SK-N-SH treated with all-trans-retinoic acid at 6 μM for 48 hours (cell line): ENCODE measurements around the gene OR2Z1.

Experiments used
- ATAC-seq: fragments of 200-7000 bp; cut with Tn5 transposase; 3 replicates; pipeline ENCODE4 v1.9.1; 2020; ENCODE audit warnings: mild to moderate bottlenecking, moderate library complexity
- ARNTL ChIP-seq: fragments of 450-650 bp; formaldehyde crosslinking; IDR thresholded peaks from 2 replicates; pipeline ENCODE4 v1.5.0; 2020; ENCODE audit warnings: low read depth, mild to moderate bottlenecking, moderate library complexity, borderline replicate concordance
- BACH2 ChIP-seq: fragments of 250-450 bp; sonication (Bioruptor Pico); IDR thresholded peaks from 2 replicates; pipeline ENCODE4 v1.9.0; 2021; ENCODE audit warnings: mild to moderate bottlenecking, borderline replicate concordance
- CSDC2 ChIP-seq: fragments of 250-450 bp; sonication (Bioruptor Pico); IDR thresholded peaks from 2 replicates; pipeline ENCODE4 v1.5.0; 2020; ENCODE audit warnings: mild to moderate bottlenecking, moderate library complexity
- ESRRG ChIP-seq: fragments of 250-450 bp; sonication (Bioruptor Pico); IDR thresholded peaks from 2 replicates; pipeline ENCODE4 v1.6.1; 2021; ENCODE audit warnings: mild to moderate bottlenecking
- GLIS3 ChIP-seq: fragments of 250-450 bp; sonication (Bioruptor Pico); IDR thresholded peaks from 2 replicates; pipeline ENCODE4 v1.5.0; 2020; ENCODE audit warnings: mild to moderate bottlenecking, moderate library complexity
- ISL1 ChIP-seq: fragments of 250-450 bp; sonication (Bioruptor Pico); IDR thresholded peaks from 2 replicates; pipeline ENCODE4 v2.1.2; 2022; ENCODE audit warnings: mild to moderate bottlenecking, moderate library complexity
- OSR1 ChIP-seq: fragments of 250-450 bp; sonication (Bioruptor Pico); IDR thresholded peaks from 2 replicates; pipeline ENCODE4 v1.8.0; 2022; ENCODE audit warnings: moderate library complexity, mild to moderate bottlenecking, inconsistent platforms
- PPARA ChIP-seq: fragments of 250-450 bp; sonication (Bioruptor Pico); IDR thresholded peaks from 2 replicates; pipeline ENCODE4 v1.5.0; 2020; ENCODE audit warnings: mild to moderate bottlenecking, borderline replicate concordance
- RARB ChIP-seq: fragments of 250-450 bp; sonication (Bioruptor Pico); IDR thresholded peaks from 2 replicates; pipeline ENCODE4 v1.8.0; 2021; ENCODE audit warnings: mild to moderate bottlenecking, moderate library complexity
- SNAI2 ChIP-seq: fragments of 250-450 bp; sonication (Bioruptor Pico); IDR thresholded peaks from 2 replicates; pipeline ENCODE4 v1.5.0; 2020; ENCODE audit warnings: mild to moderate bottlenecking, moderate library complexity
- TCF4 ChIP-seq: fragments of 250-450 bp; sonication (Bioruptor Pico); IDR thresholded peaks from 2 replicates; pipeline ENCODE4 v1.8.0; 2021; ENCODE audit warnings: mild to moderate bottlenecking, moderate library complexity, borderline replicate concordance
- TOX ChIP-seq: fragments of 250-450 bp; sonication (Bioruptor Pico); IDR thresholded peaks from 2 replicates; pipeline ENCODE4 v1.8.0; 2021; ENCODE audit warnings: mild to moderate bottlenecking, moderate library complexity, borderline replicate concordance
- ZC3H10 ChIP-seq: fragments of 250-450 bp; sonication (Bioruptor Pico); IDR thresholded peaks from 2 replicates; pipeline ENCODE4 v1.5.1; 2021; ENCODE audit warnings: mild to moderate bottlenecking, moderate library complexity
- ZFP3 ChIP-seq: fragments of 250-450 bp; sonication (Bioruptor Pico); IDR thresholded peaks from 2 replicates; pipeline ENCODE4 v1.5.0; 2020; ENCODE audit warnings: mild to moderate bottlenecking, moderate library complexity
- ZNF565 ChIP-seq: fragments of 450-650 bp; formaldehyde crosslinking; conservative IDR thresholded peaks from 2 replicates; pipeline ENCODE4 v1.5.0; 2020; ENCODE audit warnings: low read depth, mild to moderate bottlenecking, moderate library complexity
- ZNF70 ChIP-seq: fragments of 450-650 bp; formaldehyde crosslinking; IDR thresholded peaks from 2 replicates; pipeline ENCODE4 v1.5.0; 2020; ENCODE audit warnings: mild to moderate bottlenecking, moderate library complexity
- ZNF8 ChIP-seq: fragments of 450-650 bp; formaldehyde crosslinking; IDR thresholded peaks from 2 replicates; pipeline ENCODE4 v1.5.0; 2020; ENCODE audit warnings: mild to moderate bottlenecking, moderate library complexity
- TF ChIP-seq, protein P1 (sequence below): fragments of 250-450 bp; sonication (Bioruptor Pico); IDR thresholded peaks from 2 replicates; pipeline ENCODE4 v1.5.0; 2020; ENCODE audit warnings: mild to moderate bottlenecking, moderate library complexity
- TF ChIP-seq, protein P2 (sequence below): fragments of 250-450 bp; sonication (Bioruptor Pico); IDR thresholded peaks from 2 replicates; pipeline ENCODE4 v1.5.1; 2020; ENCODE audit warnings: low read depth, mild to moderate bottlenecking, moderate library complexity
- TF ChIP-seq, protein P3 (sequence below): fragments of 250-450 bp; sonication (Bioruptor Pico); IDR thresholded peaks from 2 replicates; pipeline ENCODE4 v1.8.0; 2021; ENCODE audit warnings: low read depth, mild to moderate bottlenecking, moderate library complexity, borderline replicate concordance
- TF ChIP-seq, protein P4 (sequence below): fragments of 250-450 bp; sonication (Bioruptor Pico); IDR thresholded peaks from 2 replicates; pipeline ENCODE4 v1.5.1; 2021; ENCODE audit warnings: mild to moderate bottlenecking, moderate library complexity

OR2Z1 gene

DNA sequence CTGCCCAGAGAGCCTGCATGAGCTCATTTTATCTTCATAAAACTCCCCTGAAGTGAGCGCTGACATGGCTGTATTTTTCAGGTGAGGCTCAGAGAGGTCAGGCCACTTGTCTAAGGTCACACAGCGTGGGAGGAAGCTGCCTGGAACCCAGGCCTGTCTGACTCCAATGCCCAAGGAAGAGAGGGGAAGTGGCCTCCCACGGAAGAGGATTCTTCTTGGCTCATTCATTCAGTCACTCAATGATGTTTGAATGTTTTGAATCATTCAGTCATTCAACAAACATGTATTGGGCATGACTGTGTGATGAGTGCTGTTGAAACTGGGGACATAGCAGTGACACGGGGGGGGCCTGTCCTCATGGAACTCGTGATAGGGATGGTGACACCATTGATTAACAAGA, 34.9 kb upstream of the OR2Z1 start:
- no peak for ATAC-seq
- no peak for TF ChIP-seq ZC3H10 (CRISPR knock-in tag)
- TF ChIP-seq, protein P1, sequence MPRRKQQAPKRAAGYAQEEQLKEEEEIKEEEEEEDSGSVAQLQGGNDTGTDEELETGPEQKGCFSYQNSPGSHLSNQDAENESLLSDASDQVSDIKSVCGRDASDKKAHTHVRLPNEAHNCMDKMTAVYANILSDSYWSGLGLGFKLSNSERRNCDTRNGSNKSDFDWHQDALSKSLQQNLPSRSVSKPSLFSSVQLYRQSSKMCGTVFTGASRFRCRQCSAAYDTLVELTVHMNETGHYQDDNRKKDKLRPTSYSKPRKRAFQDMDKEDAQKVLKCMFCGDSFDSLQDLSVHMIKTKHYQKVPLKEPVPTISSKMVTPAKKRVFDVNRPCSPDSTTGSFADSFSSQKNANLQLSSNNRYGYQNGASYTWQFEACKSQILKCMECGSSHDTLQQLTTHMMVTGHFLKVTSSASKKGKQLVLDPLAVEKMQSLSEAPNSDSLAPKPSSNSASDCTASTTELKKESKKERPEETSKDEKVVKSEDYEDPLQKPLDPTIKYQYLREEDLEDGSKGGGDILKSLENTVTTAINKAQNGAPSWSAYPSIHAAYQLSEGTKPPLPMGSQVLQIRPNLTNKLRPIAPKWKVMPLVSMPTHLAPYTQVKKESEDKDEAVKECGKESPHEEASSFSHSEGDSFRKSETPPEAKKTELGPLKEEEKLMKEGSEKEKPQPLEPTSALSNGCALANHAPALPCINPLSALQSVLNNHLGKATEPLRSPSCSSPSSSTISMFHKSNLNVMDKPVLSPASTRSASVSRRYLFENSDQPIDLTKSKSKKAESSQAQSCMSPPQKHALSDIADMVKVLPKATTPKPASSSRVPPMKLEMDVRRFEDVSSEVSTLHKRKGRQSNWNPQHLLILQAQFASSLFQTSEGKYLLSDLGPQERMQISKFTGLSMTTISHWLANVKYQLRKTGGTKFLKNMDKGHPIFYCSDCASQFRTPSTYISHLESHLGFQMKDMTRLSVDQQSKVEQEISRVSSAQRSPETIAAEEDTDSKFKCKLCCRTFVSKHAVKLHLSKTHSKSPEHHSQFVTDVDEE (CRISPR knock-in tag), result no peak
- TF ChIP-seq ARNTL (CRISPR knock-in tag), result no peak
- TF ChIP-seq, protein P2, sequence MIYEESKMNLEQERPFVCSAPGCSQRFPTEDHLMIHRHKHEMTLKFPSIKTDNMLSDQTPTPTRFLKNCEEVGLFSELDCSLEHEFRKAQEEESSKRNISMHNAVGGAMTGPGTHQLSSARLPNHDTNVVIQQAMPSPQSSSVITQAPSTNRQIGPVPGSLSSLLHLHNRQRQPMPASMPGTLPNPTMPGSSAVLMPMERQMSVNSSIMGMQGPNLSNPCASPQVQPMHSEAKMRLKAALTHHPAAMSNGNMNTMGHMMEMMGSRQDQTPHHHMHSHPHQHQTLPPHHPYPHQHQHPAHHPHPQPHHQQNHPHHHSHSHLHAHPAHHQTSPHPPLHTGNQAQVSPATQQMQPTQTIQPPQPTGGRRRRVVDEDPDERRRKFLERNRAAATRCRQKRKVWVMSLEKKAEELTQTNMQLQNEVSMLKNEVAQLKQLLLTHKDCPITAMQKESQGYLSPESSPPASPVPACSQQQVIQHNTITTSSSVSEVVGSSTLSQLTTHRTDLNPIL (CRISPR knock-in tag), result no peak
- no peak for TF ChIP-seq ZNF70 (CRISPR knock-in tag)
- no peak for TF ChIP-seq BACH2 (CRISPR knock-in tag)
- TF ChIP-seq, protein P3, sequence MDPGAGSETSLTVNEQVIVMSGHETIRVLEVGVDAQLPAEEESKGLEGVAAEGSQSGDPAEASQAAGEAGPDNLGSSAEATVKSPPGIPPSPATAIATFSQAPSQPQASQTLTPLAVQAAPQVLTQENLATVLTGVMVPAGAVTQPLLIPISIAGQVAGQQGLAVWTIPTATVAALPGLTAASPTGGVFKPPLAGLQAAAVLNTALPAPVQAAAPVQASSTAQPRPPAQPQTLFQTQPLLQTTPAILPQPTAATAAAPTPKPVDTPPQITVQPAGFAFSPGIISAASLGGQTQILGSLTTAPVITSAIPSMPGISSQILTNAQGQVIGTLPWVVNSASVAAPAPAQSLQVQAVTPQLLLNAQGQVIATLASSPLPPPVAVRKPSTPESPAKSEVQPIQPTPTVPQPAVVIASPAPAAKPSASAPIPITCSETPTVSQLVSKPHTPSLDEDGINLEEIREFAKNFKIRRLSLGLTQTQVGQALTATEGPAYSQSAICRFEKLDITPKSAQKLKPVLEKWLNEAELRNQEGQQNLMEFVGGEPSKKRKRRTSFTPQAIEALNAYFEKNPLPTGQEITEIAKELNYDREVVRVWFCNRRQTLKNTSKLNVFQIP (CRISPR knock-in tag), result no peak

DNA sequence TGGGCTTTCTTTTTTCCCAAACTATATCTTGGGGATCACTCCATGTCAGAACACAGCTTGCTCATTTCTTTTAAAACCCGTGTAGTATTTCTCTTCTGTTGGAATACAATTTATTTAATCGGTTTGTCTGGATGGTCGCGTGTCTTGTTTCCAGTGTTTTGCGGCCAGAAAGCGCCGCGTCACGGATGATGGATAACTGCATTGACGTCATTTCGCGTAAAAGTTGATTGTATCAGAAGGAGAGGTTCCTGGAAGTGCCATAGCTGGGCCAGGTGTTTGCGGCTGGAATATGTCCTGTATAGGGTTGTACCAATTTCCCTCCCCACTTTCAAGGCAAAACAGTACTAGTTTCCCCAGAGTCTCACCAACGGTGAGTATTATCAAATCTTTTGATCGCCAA, 32.5 kb upstream of the OR2Z1 start:
- TF ChIP-seq ZC3H10 (CRISPR knock-in tag), result no peak
- TF ChIP-seq SNAI2, result no peak
- TF ChIP-seq TOX (CRISPR knock-in tag), result no peak
- TF ChIP-seq, protein P3 (CRISPR knock-in tag), result no peak
- TF ChIP-seq, protein P1 (CRISPR knock-in tag), result no peak
- no peak for TF ChIP-seq OSR1 (CRISPR knock-in tag)
- no peak for ATAC-seq

DNA sequence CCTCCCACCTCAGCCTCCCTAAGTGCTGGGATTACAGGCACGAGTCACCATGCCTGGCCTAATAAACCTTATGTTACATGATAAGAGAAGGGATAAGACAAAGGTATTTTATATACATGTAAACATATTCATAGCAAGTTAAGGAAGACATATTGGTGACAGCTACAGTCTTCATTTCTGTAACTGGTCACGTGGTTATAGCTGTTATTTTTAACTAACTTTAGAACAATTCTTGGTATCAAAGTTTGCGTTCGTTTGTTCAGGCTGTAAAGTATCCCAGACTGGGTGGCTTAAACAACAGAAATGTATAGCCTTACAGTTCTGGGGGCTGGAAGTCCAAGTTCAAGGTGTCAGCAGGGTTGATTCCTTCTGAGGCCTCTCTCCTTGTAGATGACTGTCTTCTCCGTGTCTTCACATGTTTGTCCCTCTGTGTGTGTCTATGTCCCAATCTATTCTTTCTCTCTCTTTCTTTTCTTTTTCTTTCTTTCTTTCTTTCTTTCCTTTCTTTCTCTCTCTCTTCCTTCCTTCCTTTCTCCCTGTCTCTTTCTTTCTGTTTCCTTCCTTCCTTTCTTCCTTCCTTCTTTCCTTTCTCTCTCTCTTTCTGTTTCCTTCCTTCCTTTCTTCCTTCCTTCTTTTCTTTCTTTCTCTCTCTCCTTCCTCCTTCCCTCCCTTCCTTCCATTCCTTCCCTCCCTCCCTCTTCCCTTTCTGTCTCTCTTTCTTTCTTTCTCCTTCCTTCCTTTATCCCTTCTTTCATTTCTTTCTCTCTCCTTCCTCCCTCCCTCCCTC, 30.5 kb upstream of the OR2Z1 start:
- no peak for ATAC-seq
- TF ChIP-seq PPARA (CRISPR knock-in tag), result no peak
- no peak for TF ChIP-seq ARNTL (CRISPR knock-in tag)
- no peak for TF ChIP-seq TOX (CRISPR knock-in tag)
- TF ChIP-seq SNAI2, result no peak
- no peak for TF ChIP-seq ZNF8 (CRISPR knock-in tag)
- no peak for TF ChIP-seq ZC3H10 (CRISPR knock-in tag)

DNA sequence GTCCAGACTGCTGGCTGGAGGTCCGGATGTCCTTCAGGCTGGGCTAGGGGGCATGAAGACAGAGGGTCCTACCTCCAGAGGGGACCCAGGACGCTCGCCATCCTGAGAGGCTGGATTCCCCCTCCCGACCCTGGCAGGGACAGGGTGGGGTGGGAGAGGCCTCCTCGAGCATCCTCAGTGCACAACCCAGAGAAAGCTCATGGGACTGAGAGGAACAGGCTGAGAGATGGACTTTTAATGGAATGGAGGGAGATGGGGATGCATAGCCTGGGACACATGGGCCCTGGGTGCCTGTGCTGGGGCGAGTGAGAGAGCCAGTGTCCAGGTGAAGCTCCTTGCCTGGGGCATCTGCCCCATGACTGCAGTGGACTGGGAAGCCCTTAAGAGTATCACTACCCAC, 25.9 kb upstream of the OR2Z1 start:
- TF ChIP-seq, protein P3 (CRISPR knock-in tag), result no peak
- TF ChIP-seq OSR1 (CRISPR knock-in tag) (no peak), CSDC2 (CRISPR knock-in tag) (no peak), ZFP3 (CRISPR knock-in tag) (no peak), GLIS3 (CRISPR knock-in tag) (no peak), ESRRG (CRISPR knock-in tag) (no peak), ZNF565 (CRISPR knock-in tag) (no peak), BACH2 (CRISPR knock-in tag) (no peak), PPARA (CRISPR knock-in tag) (no peak), RARB (no peak), TCF4 (CRISPR knock-in tag) (no peak), ISL1 (CRISPR knock-in tag) (no peak), ZNF8 (CRISPR knock-in tag) (no peak)
- TF ChIP-seq, protein P4, sequence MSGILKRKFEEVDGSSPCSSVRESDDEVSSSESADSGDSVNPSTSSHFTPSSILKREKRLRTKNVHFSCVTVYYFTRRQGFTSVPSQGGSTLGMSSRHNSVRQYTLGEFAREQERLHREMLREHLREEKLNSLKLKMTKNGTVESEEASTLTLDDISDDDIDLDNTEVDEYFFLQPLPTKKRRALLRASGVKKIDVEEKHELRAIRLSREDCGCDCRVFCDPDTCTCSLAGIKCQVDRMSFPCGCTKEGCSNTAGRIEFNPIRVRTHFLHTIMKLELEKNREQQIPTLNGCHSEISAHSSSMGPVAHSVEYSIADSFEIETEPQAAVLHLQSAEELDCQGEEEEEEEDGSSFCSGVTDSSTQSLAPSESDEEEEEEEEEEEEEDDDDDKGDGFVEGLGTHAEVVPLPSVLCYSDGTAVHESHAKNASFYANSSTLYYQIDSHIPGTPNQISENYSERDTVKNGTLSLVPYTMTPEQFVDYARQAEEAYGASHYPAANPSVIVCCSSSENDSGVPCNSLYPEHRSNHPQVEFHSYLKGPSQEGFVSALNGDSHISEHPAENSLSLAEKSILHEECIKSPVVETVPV (CRISPR knock-in tag), result no peak
- ATAC-seq, result no peak
